Caco-2 (cell line): ENCODE data around the gene PARK7. TPM values are rescaled to one million over a fixed set of nuclear protein-coding genes. Genes with fewer than 3 reads are reported as not detected.

Experiments
- BruUV-seq: library from RNA; stranded (reverse); fragments of 400-500 nt; replicated peaks from 2 replicates; lab custom pipeline; 2021; lab: Mats Ljungman, UMichigan
- CTCF ChIA-PET: fragments of 300-600 bp; sonication (Branson Sonifier 250); formaldehyde crosslinking; loops from one replicate; lab custom pipeline; 2022; ENCODE audit warnings: antibody characterized with exemption; lab: Charles Lee
- POLR2A ChIA-PET: fragments of 300-600 bp; sonication (Branson Sonifier 250); formaldehyde crosslinking; loops from one replicate; lab custom pipeline; 2022; ENCODE audit warnings: antibody characterized with exemption; lab: Charles Lee
- DNase-seq, 2 experiments: peaks; one replicate each; pipeline versions ENCODE4 v3.0.0 to v3.0.0-alpha.2; 2020 to 2022
- H3K27me3 ChIP-seq: replicated peaks from 2 replicates; pipeline ENCODE4 v1.6.0; 2011; ENCODE audit warnings: low read length; ENCODE audit not compliant: control insufficient read depth, insufficient read depth
- H3K36me3 ChIP-seq: 2 replicates; pipeline ENCODE4 v1.5.1; 2011; ENCODE audit warnings: low read length; ENCODE audit not compliant: control insufficient read depth, insufficient read depth
- H3K4me1 ChIP-seq: fragments of 250-450 bp; sonication (Bioruptor Pico); 2 replicates; pipeline ENCODE4 v1.5.1; 2020; ENCODE audit warnings: mild to moderate bottlenecking
- H3K4me3 ChIP-seq: 2 replicates; pipeline ENCODE4 v1.5.1; 2011; ENCODE audit warnings: low read depth, mild to moderate bottlenecking, control low read depth, low read length
- H3K9me3 ChIP-seq: fragments of 250-450 bp; sonication (Bioruptor Pico); 2 replicates; pipeline ENCODE4 v1.5.1; 2020; ENCODE audit warnings: mild to moderate bottlenecking, moderate library complexity
- H3K27ac Mint-ChIP-seq: one replicate; pipeline ENCODE4 v1.8.0; 2022; ENCODE audit warnings: mixed read lengths; ENCODE audit not compliant: unreplicated experiment
- H3K27me3 Mint-ChIP-seq: one replicate; pipeline ENCODE4 v1.8.0; 2022; ENCODE audit warnings: mixed read lengths; ENCODE audit not compliant: insufficient read depth, unreplicated experiment
- H3K36me3 Mint-ChIP-seq: one replicate; pipeline ENCODE4 v1.8.0; 2022; ENCODE audit warnings: mild to moderate bottlenecking, mixed read lengths; ENCODE audit not compliant: insufficient read depth, unreplicated experiment
- H3K4me1 Mint-ChIP-seq: one replicate; pipeline ENCODE4 v1.8.0; 2022; ENCODE audit warnings: low read depth, mixed read lengths; ENCODE audit not compliant: unreplicated experiment
- H3K4me3 Mint-ChIP-seq: one replicate; pipeline ENCODE4 v1.8.0; 2022; ENCODE audit warnings: mild to moderate bottlenecking, moderate library complexity, mixed read lengths; ENCODE audit not compliant: unreplicated experiment
- H3K9me3 Mint-ChIP-seq: one replicate; pipeline ENCODE4 v1.8.0; 2022; ENCODE audit warnings: mixed read lengths; ENCODE audit not compliant: unreplicated experiment
- CTCF ChIP-seq, 2 experiments: fragments of 200-600 bp in 1 of 2; IDR thresholded peaks; 1 replicate in 1 of 2; 2 replicates in 1 of 2; pipeline versions ENCODE4 v1.5.1 to v1.8.0; 2011 to 2022; ENCODE audit warnings: antibody characterized with exemption in 1 of 2, control low read depth in 1 of 2, inconsistent platforms in 1 of 2, low read depth in 1 of 2, low read length in 1 of 2, mild to moderate bottlenecking in 1 of 2, moderate library complexity in 1 of 2; ENCODE audit not compliant: insufficient read depth in 1 of 2, severe bottlenecking in 1 of 2, unreplicated experiment in 1 of 2
- intact Hi-C: fragments of 100-400 bp; cut with micrococcal nuclease; formaldehyde crosslinking; loops from one replicate; pipeline ENCODE4 v1.10.0; 2022; ENCODE audit not compliant: unreplicated experiment
- total RNA-seq: library from RNA; stranded (reverse); gene quantifications from 2 replicates; pipeline ENCODE4 v1.2.3, GENCODE V29; 2022

The PARK7 gene
- total RNA-seq, 1 experiment from 2014 or later = 293 TPM

DNA sequence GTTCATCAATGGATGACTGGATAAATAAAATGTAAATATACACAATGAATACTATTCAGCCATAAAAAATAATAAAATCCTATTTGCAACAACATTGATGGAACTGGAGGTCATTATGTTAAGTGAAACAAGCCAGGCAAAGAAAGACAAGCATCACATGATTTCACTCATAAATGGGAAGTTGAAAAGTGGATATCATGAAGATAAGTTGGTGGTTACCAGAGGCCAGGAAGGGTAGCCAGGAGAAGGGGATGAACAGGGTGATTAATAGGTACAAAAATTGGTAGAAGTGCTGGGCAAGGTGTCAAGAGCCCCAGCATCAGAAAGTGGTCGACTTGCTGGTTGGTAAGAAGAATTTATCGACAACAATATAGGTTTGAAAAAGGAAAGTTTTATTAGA is 1.3 kb upstream of the PARK7 start:
- TF ChIP-seq CTCF (IDR thresholded peaks at IDR 0.05; ENCODE audit: insufficient read depth in 1 of 2, low read depth in 1 of 2, low read length in 1 of 2, severe bottlenecking in 1 of 2, unreplicated experiment in 1 of 2) = no peak
- Mint-ChIP-seq H3K27ac (no peak overlapping the region), H3K4me3 (peak overlapping the region; percentile 99), H3K27me3 (no peaks in the 10 kb centered on the region), H3K36me3 (peaks cover 33% of the 10 kb centered on the region), H3K4me1 (no peaks in the 10 kb centered on the region), H3K9me3 (no peaks in the 10 kb centered on the region)
- Histone ChIP-seq H3K4me1 (no peaks in the 10 kb centered on the region), H3K27me3 (no peaks in the 10 kb centered on the region), H3K9me3 (no peaks in the 10 kb centered on the region), H3K36me3 (no peaks in the 10 kb centered on the region), H3K4me3 (peak overlapping the region; percentile 69; the same call in 1 of the 2 replicates)
- intact Hi-C loops = no loop called here
- CTCF ChIA-PET = no interaction called here
- POLR2A ChIA-PET = no interaction called here
- no peak for DNase-seq
- no TSS peak for BruUV-seq

DNA sequence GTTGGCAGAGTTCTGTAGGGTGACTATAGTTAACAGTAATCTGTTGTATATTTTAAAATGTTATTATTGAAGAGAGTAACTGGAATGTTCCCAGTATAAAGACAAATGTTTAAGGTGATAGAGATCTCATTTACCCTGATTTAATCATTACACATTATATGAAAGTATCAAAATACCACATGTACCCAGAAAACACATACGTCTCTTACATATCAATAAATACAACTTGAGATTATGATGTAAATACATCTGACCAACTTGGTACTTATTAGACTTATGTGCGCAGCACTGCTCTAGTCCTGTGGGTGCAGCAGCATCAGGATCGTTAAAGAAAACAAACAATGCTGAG is 670 bp upstream of the PARK7 start:
- CTCF ChIA-PET = interaction anchor here (1.5 to 1.6 kb wide), 2 partner anchors 14 to 353 kb away, joined by 3 read pairs; no protein-coding TSS in a partner anchor

DNA sequence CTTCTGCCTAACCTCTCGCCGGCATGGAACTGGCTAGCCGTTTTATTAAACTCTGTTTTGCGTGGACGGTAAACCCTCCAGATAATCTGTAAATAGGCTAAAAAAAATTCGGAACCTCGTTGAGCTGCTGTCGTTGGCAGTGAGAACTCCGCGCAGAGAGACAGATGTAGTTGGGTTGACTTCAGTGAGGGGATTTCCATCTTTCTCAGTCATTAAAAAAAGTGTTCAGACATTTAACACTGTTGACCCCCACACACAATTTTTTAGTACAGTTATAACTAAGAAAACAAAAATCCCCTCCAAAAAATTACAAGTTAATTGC is 464 bp downstream of the PARK7 start:
- DNase-seq = no peak
- no peaks in the 10 kb centered on the region for H3K9me3 Mint-ChIP-seq
- Histone ChIP-seq H3K9me3 (no peaks in the 10 kb centered on the region), H3K27me3 (no peaks in the 10 kb centered on the region), H3K4me3 (peak overlapping the region; percentile 72), H3K36me3 (no peaks in the 10 kb centered on the region; the same call in 1 of the 2 replicates), H3K4me1 (no peaks in the 10 kb centered on the region)
- H3K27ac Mint-ChIP-seq = peak overlapping the region; percentile 98
- H3K4me1 Mint-ChIP-seq = peaks cover 3% of the 10 kb centered on the region
- no peak for TF ChIP-seq CTCF (IDR thresholded peaks at IDR 0.05; ENCODE audit: insufficient read depth in 1 of 2, low read depth in 1 of 2, low read length in 1 of 2, severe bottlenecking in 1 of 2, unreplicated experiment in 1 of 2)
- ChIA-PET POLR2A (interaction anchor here (0.6 kb wide), 1 partner anchor 16 kb away, joined by 4 read pairs; no protein-coding TSS in a partner anchor), CTCF (interaction anchor here (1.5 to 1.6 kb wide), 2 partner anchors 13 to 352 kb away, joined by 3 read pairs; no protein-coding TSS in a partner anchor)
- no peaks in the 10 kb centered on the region for H3K27me3 Mint-ChIP-seq
- no TSS peak for BruUV-seq
- peak overlapping the region; percentile 99 for H3K4me3 Mint-ChIP-seq
- intact Hi-C loops = no loop called here
- H3K36me3 Mint-ChIP-seq = peaks cover 51% of the 10 kb centered on the region

More for the DNA sequence above, 670 bp upstream of the PARK7 start:
- no peak for TF ChIP-seq CTCF (IDR thresholded peaks at IDR 0.05; ENCODE audit: insufficient read depth in 1 of 2, low read depth in 1 of 2, low read length in 1 of 2, severe bottlenecking in 1 of 2, unreplicated experiment in 1 of 2)
- no peak for DNase-seq
- Histone ChIP-seq H3K27me3 (no peaks in the 10 kb centered on the region), H3K4me3 (peak overlapping the region; percentile 69), H3K4me1 (no peaks in the 10 kb centered on the region), H3K36me3 (no peaks in the 10 kb centered on the region), H3K9me3 (no peaks in the 10 kb centered on the region)
- Mint-ChIP-seq H3K27me3 (no peaks in the 10 kb centered on the region), H3K4me3 (peak overlapping the region; percentile 99), H3K36me3 (peaks cover 39% of the 10 kb centered on the region), H3K27ac (peak overlapping the region; percentile 98), H3K4me1 (no peaks in the 10 kb centered on the region), H3K9me3 (no peaks in the 10 kb centered on the region)
- intact Hi-C loops = no loop called here
- POLR2A ChIA-PET = interaction anchor here (0.6 kb wide), 1 partner anchor 1177 kb away, joined by 3 read pairs; no protein-coding TSS in a partner anchor
- BruUV-seq = TSS peak; percentile 99
